Natural killer cell (primary cell): ENCODE measurements around the gene ZEB1. TPM values are rescaled to one million over a fixed set of nuclear protein-coding genes. Genes with fewer than 3 reads are reported as not detected.

ENCODE experiments used
- ATAC-seq, 3 donors: fragments of 150-1000 bp in 2 of 3; fragments of 200-7000 bp in 1 of 3; cut with Tn5 transposase; 1 replicate in 1 of 3; 2 replicates in 2 of 3; pipeline ENCODE4 v1.10.0; 2021; ENCODE audit warnings: mild to moderate bottlenecking in 2 of 3, moderate library complexity in 2 of 3
- DNase-seq, 2 donors: peaks; one replicate each; pipeline versions ENCODE4 v3.0.0 to v3.0.0-alpha.2; 2013 to 2021; ENCODE audit warnings: mixed read lengths in 1 of 2
- H3K27ac ChIP-seq: one replicate; pipeline ENCODE4 v1.5.1; 2013; ENCODE audit warnings: mild to moderate bottlenecking, low read length
- H3K27me3 ChIP-seq: one replicate; pipeline ENCODE4 v1.6.1; 2013; ENCODE audit warnings: low read length; ENCODE audit not compliant: control insufficient read depth, insufficient read depth
- H3K36me3 ChIP-seq: one replicate; pipeline ENCODE4 v1.6.1; 2013; ENCODE audit warnings: low read length; ENCODE audit not compliant: control insufficient read depth, insufficient read depth
- H3K4me1 ChIP-seq: one replicate; pipeline ENCODE4 v1.6.1; 2013; ENCODE audit warnings: low read length; ENCODE audit not compliant: control insufficient read depth, insufficient read depth
- H3K4me3 ChIP-seq: one replicate; pipeline ENCODE4 v1.5.1; 2013; ENCODE audit warnings: low read length
- H3K9me3 ChIP-seq: one replicate; pipeline ENCODE4 v1.6.1; 2013; ENCODE audit warnings: low read length; ENCODE audit not compliant: control insufficient read depth, insufficient read depth
- H3K27ac Mint-ChIP-seq, 2 donors: one replicate each; pipeline ENCODE4 v1.8.0; 2022; ENCODE audit warnings: mild to moderate bottlenecking in 2 of 2, mixed read lengths in 2 of 2, moderate library complexity in 1 of 2
- H3K27me3 Mint-ChIP-seq, 2 donors: one replicate each; pipeline ENCODE4 v1.8.0; 2022; ENCODE audit warnings: low read depth in 2 of 2, mixed read lengths in 2 of 2
- H3K36me3 Mint-ChIP-seq: one replicate; pipeline ENCODE4 v1.8.0; 2022; ENCODE audit warnings: mixed read lengths
- H3K4me1 Mint-ChIP-seq, 2 donors: one replicate each; pipeline ENCODE4 v1.8.0; 2022; ENCODE audit warnings: mixed read lengths in 2 of 2
- H3K4me3 Mint-ChIP-seq: one replicate; pipeline ENCODE4 v1.8.0; 2022; ENCODE audit warnings: mild to moderate bottlenecking, moderate library complexity, mixed read lengths
- H3K9me3 Mint-ChIP-seq, 2 donors: one replicate each; pipeline ENCODE4 v1.8.0; 2022; ENCODE audit warnings: mixed read lengths in 2 of 2
- CTCF ChIP-seq: fragments of 200-600 bp; IDR thresholded peaks from one replicate; pipeline ENCODE4 v1.8.0; 2022; ENCODE audit warnings: antibody characterized with exemption
- WGBS: methylation state at CpG from one replicate; pipeline ENCODE4 v1.1.7; 2013; ENCODE audit warnings: missing lambda C conversion rate; ENCODE audit not compliant: insufficient coverage; 5-methylcytosine and 5-hydroxymethylcytosine counted together
- intact Hi-C: fragments of 100-400 bp; cut with micrococcal nuclease; formaldehyde crosslinking; loops from one replicate; pipeline ENCODE4 v1.14.2; 2022
- total RNA-seq, 4 donors: library from RNA; stranded (reverse); fragments of 120-200 nt in 1 of 4; gene quantifications; one replicate each; pipeline versions ENCODE4 v1.2.3 to v1.2.4, GENCODE V29; 2013 to 2022

The ZEB1 gene
- total RNA-seq, 3 donors from 2014 or later (not counting 1 experiment from before 2014, with no cell fraction given) = 29.3 to 30.6 (median 29.7) TPM

- peaks cover 43% of the 10 kb centered on the region for H3K36me3 ChIP-seq
Observed at GRCh38 chr10:31515819-31516402, 196.9 kb downstream of the ZEB1 start.

GRCh38 chr10:31520986-31521831 lies 202.2 kb downstream of the ZEB1 start:
- no peak overlapping the region for H3K4me3 ChIP-seq
- H3K4me1 Mint-ChIP-seq = no peaks in the 10 kb centered on the region
- H3K4me1 ChIP-seq = no peaks in the 10 kb centered on the region
- no peaks in the 10 kb centered on the region for H3K27me3 ChIP-seq
- WGBS = 95% methylated on average over 4 of the region's 4 CpGs
- H3K9me3 ChIP-seq = no peaks in the 10 kb centered on the region
- intact Hi-C loops = no loop called here
- H3K27ac ChIP-seq = no peak overlapping the region
- H3K9me3 Mint-ChIP-seq = no peaks in the 10 kb centered on the region
- peaks cover 37% of the 10 kb centered on the region for H3K36me3 ChIP-seq
- peaks cover 8% of the 10 kb centered on the region for H3K36me3 Mint-ChIP-seq
- TF ChIP-seq CTCF = no peak
- H3K27ac Mint-ChIP-seq = no peak overlapping the region
- no peak overlapping the region for H3K4me3 Mint-ChIP-seq
- DNase-seq (no peak), ATAC-seq (no peak)
- no peaks in the 10 kb centered on the region for H3K27me3 Mint-ChIP-seq

More at GRCh38 chr10:31515819-31516402, 196.9 kb downstream of the ZEB1 start:
- intact Hi-C loops = no loop called here
- H3K36me3 Mint-ChIP-seq = peaks cover 8% of the 10 kb centered on the region
- ATAC-seq = no peak
- H3K4me3 Mint-ChIP-seq = no peak overlapping the region
- no peak overlapping the region for H3K27ac Mint-ChIP-seq
- no peaks in the 10 kb centered on the region for H3K4me1 Mint-ChIP-seq
- H3K9me3 ChIP-seq = no peaks in the 10 kb centered on the region
- no peak for TF ChIP-seq CTCF
- no peak overlapping the region for H3K27ac ChIP-seq
- no peaks in the 10 kb centered on the region for H3K4me1 ChIP-seq
- H3K27me3 Mint-ChIP-seq = no peaks in the 10 kb centered on the region
- H3K4me3 ChIP-seq = no peak overlapping the region
- H3K27me3 ChIP-seq = no peaks in the 10 kb centered on the region
- no peaks in the 10 kb centered on the region for H3K9me3 Mint-ChIP-seq
- no peak for DNase-seq

- H3K4me1 Mint-ChIP-seq = no peaks in the 10 kb centered on the region
- intact Hi-C loops = no loop called here
Observed at GRCh38 chr10:31522820-31523219, 203.8 kb downstream of the ZEB1 start.

More at GRCh38 chr10:31522820-31523219, 203.8 kb downstream of the ZEB1 start:
- ATAC-seq (no peak), DNase-seq (no peak)
- Mint-ChIP-seq H3K4me3 (no peak overlapping the region), H3K36me3 (peaks cover 16% of the 10 kb centered on the region), H3K27me3 (no peaks in the 10 kb centered on the region), H3K27ac (no peak overlapping the region), H3K9me3 (no peaks in the 10 kb centered on the region)
- H3K27ac ChIP-seq = no peak overlapping the region
- peaks cover 44% of the 10 kb centered on the region for H3K36me3 ChIP-seq
- H3K4me1 ChIP-seq = no peaks in the 10 kb centered on the region
- H3K4me3 ChIP-seq = no peak overlapping the region
- no peak for TF ChIP-seq CTCF
- no peaks in the 10 kb centered on the region for H3K27me3 ChIP-seq
- WGBS = 98% methylated on average over 4 of the region's 4 CpGs
- H3K9me3 ChIP-seq = no peaks in the 10 kb centered on the region
